Neural cell (in vitro differentiated cells): ENCODE data around the gene STIM1. TPM values are rescaled to one million over a fixed set of nuclear protein-coding genes. Genes with fewer than 3 reads are reported as not detected.
A peak's percentile ranks its signal among the peaks of the same experiment; 100 is the strongest.

ENCODE experiments used
- H2AFZ ChIP-seq: fragments of 200-600, 300-800 bp; sonication (generic), shearing (Covaris generic); 2 replicates; pipeline ENCODE4 v1.6.0; 2014; ENCODE audit warnings: low read depth, mild to moderate bottlenecking, antibody characterized with exemption, low read length, moderate library complexity
- H3F3A ChIP-seq: fragments of 200-600 bp; shearing (Covaris generic); 2 replicates; pipeline ENCODE4 v1.6.1; 2016; ENCODE audit warnings: mild to moderate bottlenecking, moderate library complexity, mixed read lengths, antibody characterized with exemption, low read length; ENCODE audit not compliant: insufficient read depth, poor library complexity, severe bottlenecking
- H3K27ac ChIP-seq: fragments of 200-600, 300-800 bp; sonication (generic), shearing (Covaris generic); 2 replicates; pipeline ENCODE4 v1.5.1; 2014; ENCODE audit warnings: mild to moderate bottlenecking, low read length, moderate library complexity
- H3K27me3 ChIP-seq: fragments of 300-800, 200-600 bp; sonication (generic), shearing (Covaris generic); 2 replicates; pipeline ENCODE4 v1.6.0; 2014; ENCODE audit warnings: mild to moderate bottlenecking, low read depth, low read length, moderate library complexity; ENCODE audit not compliant: insufficient read depth
- H3K36me3 ChIP-seq: fragments of 300-800, 200-600 bp; sonication (generic), shearing (Covaris generic); 2 replicates; pipeline ENCODE4 v1.5.1; 2014; ENCODE audit warnings: mild to moderate bottlenecking, antibody characterized with exemption, low read length, moderate library complexity; ENCODE audit not compliant: insufficient read depth
- H3K4me2 ChIP-seq: fragments of 300-800, 200-600 bp; sonication (generic), shearing (Covaris generic); 2 replicates; pipeline ENCODE4 v1.6.0; 2014; ENCODE audit warnings: mild to moderate bottlenecking, low read length
- H3K4me3 ChIP-seq: fragments of 300-800, 200-600 bp; sonication (generic), shearing (Covaris generic); 2 replicates; pipeline ENCODE4 v1.5.1; 2014; ENCODE audit warnings: mild to moderate bottlenecking, low read length, moderate library complexity
- H3K79me2 ChIP-seq: fragments of 200-600 bp; shearing (Covaris generic); replicated peaks from 2 replicates; pipeline ENCODE4 v1.6.0; 2014; ENCODE audit warnings: mild to moderate bottlenecking, low read length, moderate library complexity; ENCODE audit not compliant: insufficient read depth
- H3K9ac ChIP-seq: fragments of 300-800, 200-600 bp; sonication (generic), shearing (Covaris generic); 2 replicates; pipeline ENCODE4 v1.6.1; 2016; ENCODE audit warnings: mild to moderate bottlenecking, low read length, mixed read lengths
- H3K9me2 ChIP-seq: fragments of 200-600 bp; shearing (Covaris generic); 2 replicates; pipeline ENCODE4 v1.6.1; 2016; ENCODE audit warnings: mild to moderate bottlenecking, low read length, mixed read lengths; ENCODE audit not compliant: insufficient read depth
- H3K9me3 ChIP-seq: fragments of 200-600, 300-800 bp; sonication (generic), shearing (Covaris generic); 2 replicates; pipeline ENCODE4 v1.6.1; 2016; ENCODE audit warnings: mild to moderate bottlenecking, mixed run types, low read length, moderate library complexity, mixed read lengths
- H4K20me1 ChIP-seq: fragments of 200-600 bp; shearing (Covaris generic); 2 replicates; pipeline ENCODE4 v1.6.1; 2016; ENCODE audit warnings: mild to moderate bottlenecking, mixed run types; ENCODE audit not compliant: insufficient read depth
- EP300 ChIP-seq: fragments of 450-650 bp; conservative IDR thresholded peaks from 2 replicates; pipeline ENCODE4 v1.6.1; 2014; ENCODE audit warnings: antibody characterized with exemption, mild to moderate bottlenecking, moderate library complexity; ENCODE audit not compliant: poor library complexity, severe bottlenecking
- EZH2 ChIP-seq: fragments of 200-600, 300-800 bp; shearing (Covaris generic), sonication (generic); IDR thresholded peaks from 2 replicates; pipeline ENCODE4 v1.6.1; 2014; ENCODE audit warnings: antibody characterized with exemption, low read length, borderline replicate concordance, mild to moderate bottlenecking; ENCODE audit not compliant: insufficient read depth, poor library complexity, severe bottlenecking
- MXI1 ChIP-seq: fragments of 450-650 bp; conservative IDR thresholded peaks from 2 replicates; pipeline ENCODE4 v1.6.1; 2014; ENCODE audit warnings: antibody characterized with exemption, mild to moderate bottlenecking; ENCODE audit not compliant: poor library complexity, severe bottlenecking
- POLR2AphosphoS5 ChIP-seq: IDR thresholded peaks from 2 replicates; pipeline ENCODE4 v1.6.1; 2012
- RAD21 ChIP-seq: fragments of 450-650 bp; conservative IDR thresholded peaks from 2 replicates; pipeline ENCODE4 v1.6.1; 2014; ENCODE audit warnings: antibody characterized with exemption, mild to moderate bottlenecking, moderate library complexity
- REST ChIP-seq: IDR thresholded peaks from 2 replicates; pipeline ENCODE4 v1.6.1; 2012; ENCODE audit warnings: borderline replicate concordance
- SMC3 ChIP-seq: fragments of 450-650 bp; conservative IDR thresholded peaks from 2 replicates; pipeline ENCODE4 v1.6.1; 2014; ENCODE audit warnings: antibody characterized with exemption, mild to moderate bottlenecking, moderate library complexity; ENCODE audit not compliant: poor library complexity
- TAF1 ChIP-seq: IDR thresholded peaks from 2 replicates; pipeline ENCODE4 v1.6.1; 2012; ENCODE audit warnings: low read depth
- polyA plus RNA-seq: library from polyadenylated mRNA; depleted of rRNA; stranded (reverse); fragments of >200 nt; gene quantifications from 2 replicates; pipeline ENCODE4 v1.2.3, GENCODE V29; 2014
- TF ChIP-seq, protein P1 (sequence below): fragments of 450-650 bp; IDR thresholded peaks from 2 replicates; pipeline ENCODE4 v1.5.1; 2014; ENCODE audit warnings: antibody characterized with exemption, mild to moderate bottlenecking, moderate library complexity; ENCODE audit not compliant: poor library complexity, severe bottlenecking

The STIM1 gene
- polyA plus RNA-seq, 1 donor from 2014 or later = 14.5 TPM

DNA sequence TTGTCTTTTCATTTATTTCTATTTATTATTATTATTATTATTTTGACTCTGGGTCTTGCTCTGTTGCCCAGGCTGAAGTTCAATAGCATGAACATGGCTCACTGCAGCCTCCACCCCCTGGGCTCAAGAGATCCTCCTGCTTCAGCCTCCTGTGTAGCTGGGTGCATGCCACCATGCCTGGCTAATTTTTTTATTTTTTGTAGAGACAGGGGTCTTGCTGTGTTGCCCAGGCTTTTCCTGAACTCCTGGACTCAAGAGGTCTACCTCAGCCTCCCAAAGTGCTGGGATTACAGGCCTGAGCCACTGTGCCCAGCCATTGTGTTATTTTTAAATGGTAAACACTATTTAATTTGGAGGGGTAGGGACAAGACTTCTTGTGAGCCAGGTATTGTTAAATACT, 215.9 kb downstream of the STIM1 start:
- no peaks in the 10 kb centered on the region for H3K79me2 ChIP-seq
- H3K27me3 ChIP-seq = no peaks in the 10 kb centered on the region
- H3K27ac ChIP-seq = no peak overlapping the region
- no peak overlapping the region for H3K9ac ChIP-seq
- TF ChIP-seq RAD21 = no peak
- no peak for TF ChIP-seq MXI1
- no peak for TF ChIP-seq POLR2AphosphoS5
- no peaks in the 10 kb centered on the region for H3K9me3 ChIP-seq
- no peaks in the 10 kb centered on the region for H4K20me1 ChIP-seq
- H2AFZ ChIP-seq = no peak overlapping the region
- H3K4me3 ChIP-seq = no peak overlapping the region
- no peak overlapping the region for H3K4me2 ChIP-seq
- no peaks in the 10 kb centered on the region for H3K36me3 ChIP-seq
- no peaks in the 10 kb centered on the region for H3K9me2 ChIP-seq
- H3F3A ChIP-seq = no peaks in the 10 kb centered on the region

DNA sequence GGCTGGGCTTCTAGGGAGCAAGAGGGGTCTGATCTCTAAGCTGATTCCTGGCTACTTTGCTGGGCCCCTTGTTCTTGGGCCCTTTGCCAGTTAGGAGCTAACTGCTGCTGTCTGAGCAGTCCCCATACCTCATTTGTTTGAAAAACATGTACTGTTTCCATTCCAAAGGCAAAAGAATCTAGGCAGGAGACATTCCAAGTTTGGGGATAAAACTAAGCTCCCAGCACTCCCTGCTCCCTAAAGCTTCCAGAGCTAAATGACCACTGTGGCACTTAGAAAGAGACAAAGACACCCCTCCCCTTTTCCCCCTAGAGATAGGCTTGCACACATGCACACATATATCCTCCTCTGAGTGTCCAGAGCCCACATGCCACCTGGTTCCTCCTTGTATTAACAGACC, 216.4 kb downstream of the STIM1 start:
- no peak overlapping the region for H3K4me2 ChIP-seq
- no peaks in the 10 kb centered on the region for H3K9me2 ChIP-seq
- TF ChIP-seq TAF1 (no peak), REST (no peak), MXI1 (no peak), SMC3 (no peak), RAD21 (no peak), POLR2AphosphoS5 (no peak), EP300 (no peak), EZH2 (no peak)
- TF ChIP-seq, protein P1, sequence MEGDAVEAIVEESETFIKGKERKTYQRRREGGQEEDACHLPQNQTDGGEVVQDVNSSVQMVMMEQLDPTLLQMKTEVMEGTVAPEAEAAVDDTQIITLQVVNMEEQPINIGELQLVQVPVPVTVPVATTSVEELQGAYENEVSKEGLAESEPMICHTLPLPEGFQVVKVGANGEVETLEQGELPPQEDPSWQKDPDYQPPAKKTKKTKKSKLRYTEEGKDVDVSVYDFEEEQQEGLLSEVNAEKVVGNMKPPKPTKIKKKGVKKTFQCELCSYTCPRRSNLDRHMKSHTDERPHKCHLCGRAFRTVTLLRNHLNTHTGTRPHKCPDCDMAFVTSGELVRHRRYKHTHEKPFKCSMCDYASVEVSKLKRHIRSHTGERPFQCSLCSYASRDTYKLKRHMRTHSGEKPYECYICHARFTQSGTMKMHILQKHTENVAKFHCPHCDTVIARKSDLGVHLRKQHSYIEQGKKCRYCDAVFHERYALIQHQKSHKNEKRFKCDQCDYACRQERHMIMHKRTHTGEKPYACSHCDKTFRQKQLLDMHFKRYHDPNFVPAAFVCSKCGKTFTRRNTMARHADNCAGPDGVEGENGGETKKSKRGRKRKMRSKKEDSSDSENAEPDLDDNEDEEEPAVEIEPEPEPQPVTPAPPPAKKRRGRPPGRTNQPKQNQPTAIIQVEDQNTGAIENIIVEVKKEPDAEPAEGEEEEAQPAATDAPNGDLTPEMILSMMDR = no peak
- no peak overlapping the region for H3K4me3 ChIP-seq
- H3F3A ChIP-seq = no peaks in the 10 kb centered on the region
- H3K9ac ChIP-seq = no peak overlapping the region
- H3K36me3 ChIP-seq = no peaks in the 10 kb centered on the region
- no peaks in the 10 kb centered on the region for H3K79me2 ChIP-seq
- no peaks in the 10 kb centered on the region for H4K20me1 ChIP-seq
- H2AFZ ChIP-seq = no peak overlapping the region
- H3K27me3 ChIP-seq = no peaks in the 10 kb centered on the region
- H3K27ac ChIP-seq = no peak overlapping the region
- H3K9me3 ChIP-seq = no peaks in the 10 kb centered on the region

GRCh38 chr11:4072668-4073285, 217.3 kb downstream of the STIM1 start:
- Histone ChIP-seq H3K79me2 (no peaks in the 10 kb centered on the region), H3K9ac (no peak overlapping the region), H3F3A (no peaks in the 10 kb centered on the region), H3K27ac (no peak overlapping the region), H3K36me3 (no peaks in the 10 kb centered on the region), H3K4me3 (no peak overlapping the region), H3K9me2 (no peaks in the 10 kb centered on the region), H2AFZ (peak overlapping the region; percentile 22), H3K4me2 (no peak overlapping the region), H4K20me1 (no peaks in the 10 kb centered on the region), H3K27me3 (no peaks in the 10 kb centered on the region), H3K9me3 (no peaks in the 10 kb centered on the region)
- no peak for TF ChIP-seq EP300
- no peak for TF ChIP-seq POLR2AphosphoS5
- TF ChIP-seq REST = no peak
- TF ChIP-seq, protein P1 = peak; percentile 89
- TF ChIP-seq RAD21 = peak; percentile 95
- no peak for TF ChIP-seq TAF1
- TF ChIP-seq SMC3 = peak; percentile 92
- TF ChIP-seq EZH2 = no peak
- TF ChIP-seq MXI1 = no peak
